HK-2 (cell line): Measurements from ENCODE around the gene GLDC.
"Not testable (repeated sequence)": the region's sequence is repeated elsewhere in the genome, so short reads cannot be mapped to it uniquely, and the experiment has no call there.

ENCODE experiments used
- DNase-seq: peaks from one replicate; pipeline ENCODE4 v3.0.0-alpha.2; 2018; ENCODE audit not compliant: unreplicated experiment

GLDC gene

DNA sequence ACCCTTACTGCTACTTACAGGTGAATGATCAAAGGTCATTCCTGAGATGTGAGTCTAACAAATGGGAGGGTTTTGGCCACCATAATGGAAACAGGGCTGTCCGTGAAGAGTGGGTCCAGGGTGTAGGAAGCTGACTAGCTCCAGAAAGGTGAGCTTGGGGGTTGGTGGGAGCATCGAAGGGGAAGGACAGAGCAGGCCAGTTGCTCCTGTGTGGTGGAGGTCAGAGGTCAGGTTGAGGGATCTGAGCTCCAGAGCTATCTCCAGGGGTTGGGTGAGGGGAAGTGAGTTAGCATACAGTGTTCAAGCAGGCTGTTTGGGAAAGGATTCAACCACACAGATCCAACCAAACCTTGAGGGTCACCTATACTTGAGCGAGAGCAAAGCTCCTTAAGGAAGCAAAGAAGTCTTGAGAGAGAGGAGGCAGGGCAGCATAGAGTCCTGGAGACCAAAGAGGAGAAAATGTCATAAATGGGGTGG lies 18.7 kb upstream of the GLDC start:
- DNase-seq: no peak

DNA sequence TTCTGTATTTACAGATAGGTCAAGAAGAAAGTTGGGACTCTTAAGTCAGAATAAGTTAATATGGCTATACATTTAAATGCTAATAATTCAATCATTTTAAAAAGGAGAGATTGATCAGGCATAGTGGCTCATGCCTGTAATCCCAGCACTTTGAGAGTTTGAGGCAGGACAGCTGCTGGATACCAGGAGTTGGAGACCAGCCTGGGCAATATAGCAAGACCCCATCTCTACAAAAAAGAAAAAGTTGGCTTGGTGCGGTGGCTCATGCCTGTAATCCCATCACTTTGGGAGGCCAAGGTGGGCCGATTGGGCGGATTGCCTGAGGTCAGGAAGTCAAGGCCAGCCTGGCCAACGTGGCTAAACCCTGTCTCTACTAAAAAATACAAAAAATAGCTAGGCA lies 15.0 kb upstream of the GLDC start:
- no peak for DNase-seq

DNA sequence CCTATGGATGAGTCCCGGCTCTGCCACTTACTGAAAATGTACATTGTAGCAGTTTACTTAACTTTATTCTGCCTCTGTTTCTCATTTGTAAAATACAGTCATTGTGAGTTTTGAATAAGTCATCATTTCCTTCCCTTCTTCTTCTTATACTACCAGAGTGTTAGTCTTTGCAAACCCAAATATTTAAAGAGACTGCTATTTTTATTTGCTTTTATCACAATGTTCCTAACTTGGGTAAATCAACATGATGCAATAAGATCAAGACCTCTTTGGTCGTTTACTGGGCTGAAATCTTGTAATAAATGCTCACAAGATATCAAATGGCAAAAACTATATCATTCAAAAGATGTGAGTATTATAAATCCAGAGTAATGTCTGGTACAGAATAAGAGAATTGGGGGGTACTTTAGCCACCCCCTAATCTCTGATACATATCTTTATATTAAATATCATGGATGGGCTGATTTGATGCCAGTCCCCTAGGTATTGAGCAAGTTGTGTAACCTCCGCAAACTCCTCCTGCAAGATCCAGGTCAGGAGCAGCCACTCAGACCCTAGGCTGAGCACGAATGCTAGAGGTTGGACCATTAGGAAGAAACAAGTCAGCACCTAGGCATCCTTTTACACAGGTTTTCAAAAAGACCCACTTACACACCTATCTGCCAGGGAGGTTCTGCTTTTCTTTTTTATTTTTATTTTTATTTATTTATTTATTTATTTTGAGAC lies 13.3 kb upstream of the GLDC start:
- no peak for DNase-seq

DNA sequence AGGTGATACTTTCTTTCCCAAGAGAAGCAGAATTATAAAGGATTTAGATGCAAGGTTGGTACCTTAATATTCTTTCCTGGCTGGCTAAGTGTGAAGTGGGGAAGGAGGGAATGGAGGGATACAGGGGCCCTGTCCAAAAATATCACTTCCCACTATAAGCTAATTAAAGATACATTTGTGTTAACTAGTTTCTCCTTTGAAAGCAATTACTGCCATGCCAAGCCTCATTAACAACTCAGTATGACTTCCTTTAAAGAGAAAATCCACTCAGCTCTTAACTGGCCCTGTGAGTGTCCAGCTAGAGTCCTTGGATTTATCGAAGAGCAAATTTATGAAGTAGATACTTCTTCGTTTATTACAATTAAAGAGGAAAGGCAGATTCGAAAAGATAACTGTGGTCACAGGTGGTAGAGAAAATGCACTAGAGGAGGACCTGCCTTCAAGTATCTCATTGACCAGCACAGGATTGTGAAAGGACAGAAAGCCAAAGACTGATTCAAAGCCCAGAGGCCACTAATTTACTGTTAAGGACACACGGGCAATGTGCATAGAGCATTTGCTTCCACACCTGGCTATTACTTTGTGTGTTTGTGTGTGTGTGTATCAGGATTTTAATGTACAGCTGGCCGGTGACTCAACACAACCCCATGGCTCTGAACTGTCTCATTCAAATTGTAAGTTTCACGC lies 11.2 kb upstream of the GLDC start:
- DNase-seq: no peak

DNA sequence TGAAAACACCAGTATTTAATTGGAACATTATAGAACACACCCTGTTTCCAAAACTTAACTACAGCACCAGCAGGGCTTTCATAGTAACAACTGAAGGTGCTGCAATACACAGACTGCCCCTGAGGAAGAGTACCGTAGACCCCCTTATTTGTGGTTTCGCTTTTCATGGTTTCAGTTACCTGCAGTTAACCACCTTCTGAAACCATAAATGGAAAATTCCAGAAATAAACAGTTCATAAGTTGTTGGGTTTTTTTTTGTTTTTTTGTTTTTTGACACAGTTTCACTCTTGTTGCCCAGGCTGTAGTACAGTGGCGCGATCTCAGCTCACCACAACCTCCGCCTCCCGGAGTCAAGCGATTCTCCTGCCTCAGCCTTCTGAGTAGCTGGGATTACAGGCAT lies 9.5 kb upstream of the GLDC start:
- DNase-seq: no peak

DNA sequence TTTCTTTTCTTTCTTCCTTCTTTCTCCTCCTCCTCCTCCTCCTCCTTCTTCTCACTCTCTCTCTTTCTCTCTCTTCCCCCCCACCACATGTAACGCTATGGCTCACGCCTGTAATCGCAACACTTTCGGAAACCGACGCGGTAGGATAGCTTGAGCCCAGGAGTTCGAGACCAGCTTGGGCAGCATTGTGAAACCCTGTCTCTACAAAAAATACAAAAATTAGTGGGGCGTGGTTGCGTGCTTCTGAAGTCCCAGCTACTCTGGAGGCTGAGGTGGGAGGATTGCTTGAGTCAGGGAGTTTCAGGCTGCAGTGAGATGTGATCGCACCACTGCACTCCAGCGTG lies 736 bp upstream of the GLDC start:
- DNase-seq: peak; percentile 15

DNA sequence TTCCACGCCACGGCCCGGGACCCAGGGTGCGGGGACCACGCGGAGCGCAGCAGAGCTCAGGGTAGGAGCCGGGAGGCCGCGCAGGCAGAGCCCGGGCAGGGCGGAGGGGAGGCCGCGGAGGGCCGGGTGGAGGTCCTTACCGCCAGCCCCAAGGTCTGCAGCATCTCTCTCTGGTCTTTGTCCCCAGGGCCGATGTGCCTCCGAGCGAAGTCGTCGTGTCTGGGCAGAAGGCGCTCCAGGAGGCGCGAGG lies 499 bp downstream of the GLDC start:
- DNase-seq: peak; percentile 27

DNA sequence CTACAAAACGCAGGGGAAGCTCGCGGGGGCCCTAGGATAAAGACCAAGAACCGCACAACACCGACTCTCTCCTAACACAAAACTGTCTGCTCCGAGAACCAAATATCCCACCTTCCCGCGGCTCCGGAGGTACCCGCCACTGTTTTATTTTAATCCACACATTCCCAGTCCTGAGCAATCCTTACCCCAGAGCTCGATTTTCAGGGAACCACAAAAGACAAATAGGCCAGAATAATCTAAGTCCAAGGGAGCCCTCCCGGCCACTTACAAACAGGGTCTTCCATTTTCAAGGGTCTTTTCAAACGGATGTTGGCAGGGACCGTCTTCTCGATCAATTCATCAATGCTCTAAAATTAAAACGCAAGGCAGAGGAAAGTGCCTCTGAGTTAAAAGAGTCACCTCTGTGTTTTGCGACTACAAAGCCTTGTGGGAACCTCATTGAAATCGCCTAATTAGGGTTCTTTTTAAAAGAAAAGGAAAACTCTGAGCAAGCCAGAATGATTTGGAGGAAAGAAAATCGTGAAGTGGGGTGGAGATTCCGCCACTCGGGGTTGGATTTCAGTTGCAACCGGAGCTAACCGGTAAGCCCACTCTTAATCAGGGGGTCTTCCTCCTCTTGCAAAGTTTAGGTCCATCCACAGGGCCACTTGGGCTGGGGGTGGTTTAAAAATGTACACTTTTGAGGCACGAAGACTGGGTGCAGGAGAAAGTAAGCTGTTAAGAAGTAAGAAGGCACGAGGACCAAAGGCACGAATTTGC lies 1.0 kb downstream of the GLDC start:
- no peak for DNase-seq

DNA sequence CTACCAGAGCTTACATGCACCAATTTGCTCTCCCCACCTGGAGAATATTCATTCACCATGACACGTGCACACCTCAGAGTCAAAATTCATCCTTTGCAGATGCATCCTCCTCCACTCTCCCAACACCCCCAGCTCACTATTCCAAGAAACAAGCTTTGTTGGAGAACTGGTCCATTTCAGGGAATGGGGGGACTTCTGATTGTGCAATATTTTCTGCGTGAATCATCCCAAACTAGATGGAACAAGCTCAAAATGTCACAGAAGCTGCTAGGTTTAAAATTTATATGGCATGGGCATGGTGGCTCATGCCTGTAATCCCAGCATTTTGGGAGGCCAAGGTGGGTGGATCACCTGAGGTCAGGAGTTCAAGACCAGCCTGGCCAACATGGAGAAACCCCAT lies 3.6 kb downstream of the GLDC start:
- no peak for DNase-seq

DNA sequence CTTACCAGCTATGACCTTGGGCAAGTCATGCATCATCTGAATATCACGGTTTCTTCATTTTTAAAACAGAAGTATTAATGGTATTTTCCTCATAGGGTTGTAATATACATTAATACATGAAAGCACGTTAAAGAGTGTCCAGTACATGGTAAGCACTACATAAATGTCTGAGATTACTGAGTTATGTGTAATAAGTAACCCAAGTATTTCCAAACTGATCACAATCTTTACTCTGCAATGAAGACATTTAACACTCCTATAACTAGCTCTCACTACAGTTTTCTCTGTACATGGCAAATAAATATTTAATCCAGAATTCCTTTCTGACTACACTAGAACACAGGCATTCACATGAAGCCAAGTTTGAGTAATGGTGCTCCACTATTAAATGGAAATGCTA lies 4.0 kb downstream of the GLDC start:
- no peak for DNase-seq

DNA sequence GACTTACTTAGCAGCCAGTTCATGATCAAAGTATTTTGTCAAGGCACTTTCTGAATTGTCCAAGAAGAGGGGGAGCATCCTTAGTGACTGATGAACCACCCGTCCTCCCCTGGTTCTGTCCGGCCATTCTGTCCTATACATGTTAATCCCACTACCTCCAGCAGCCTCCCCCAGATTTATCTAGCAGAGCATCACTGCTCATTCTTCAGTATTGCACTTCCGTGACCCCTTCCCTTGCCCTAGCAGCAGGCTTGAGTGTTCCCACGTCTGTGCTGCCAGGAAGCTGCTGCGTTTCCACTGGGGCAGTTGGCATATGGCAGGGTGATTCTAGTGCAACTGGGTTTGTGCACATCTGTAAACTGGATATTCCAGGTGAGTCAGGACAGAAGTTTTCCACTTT lies 4.5 kb downstream of the GLDC start:
- no peak for DNase-seq

DNA sequence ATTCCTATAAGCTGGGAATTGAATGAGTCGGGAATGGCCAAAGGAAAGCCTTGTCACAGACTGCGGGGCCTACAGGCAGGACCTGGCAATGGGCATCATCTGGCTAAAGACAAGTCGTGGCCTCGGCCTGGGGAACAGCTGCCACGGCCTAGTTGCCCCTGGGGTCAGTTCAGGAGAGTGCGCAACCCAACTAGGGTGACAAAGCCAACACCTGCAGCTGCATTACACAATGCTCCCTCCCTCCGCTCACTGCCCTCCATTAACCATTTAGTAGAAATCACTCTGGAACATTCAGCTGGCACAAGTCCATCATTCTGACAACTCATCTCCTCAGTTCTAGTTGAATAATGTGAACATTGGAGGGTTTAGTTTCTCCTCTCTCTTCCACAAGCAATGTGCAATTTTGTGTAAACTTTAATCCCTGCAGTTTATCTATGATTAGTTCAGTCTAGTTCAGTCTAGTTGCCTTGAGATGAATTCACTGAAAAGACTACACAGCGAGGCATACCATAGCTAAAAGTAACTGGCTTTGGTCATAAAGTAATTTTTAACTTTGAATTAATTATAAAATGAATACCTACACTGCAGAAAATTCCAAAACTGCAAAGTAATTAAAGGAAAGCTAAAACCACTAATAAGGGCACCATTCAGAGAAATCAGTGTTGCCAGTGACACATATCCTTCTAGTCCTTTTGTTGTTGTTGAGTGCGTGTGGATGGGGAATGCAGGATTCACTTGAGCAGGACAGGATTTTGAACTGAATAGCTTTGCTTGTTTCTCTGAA lies 5.1 kb downstream of the GLDC start:
- no peak for DNase-seq

DNA sequence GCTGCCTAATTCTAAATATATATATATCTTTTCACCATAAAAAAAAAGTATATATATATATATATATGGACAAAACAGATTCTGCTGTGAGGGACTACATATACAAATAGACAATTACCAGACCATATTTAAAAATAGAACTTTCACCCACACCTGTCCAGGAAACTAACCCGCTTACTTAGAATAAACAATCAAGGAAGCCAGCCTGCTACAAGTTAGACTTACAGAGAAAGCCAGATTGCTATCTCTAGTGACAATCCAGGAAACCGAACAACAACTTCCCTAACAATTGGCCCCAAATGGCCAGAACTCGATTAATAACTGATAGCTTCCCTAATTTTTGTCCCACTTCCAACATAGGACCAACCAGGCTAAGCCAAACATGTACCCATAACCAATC lies 5.9 kb downstream of the GLDC start:
- no peak for DNase-seq

DNA sequence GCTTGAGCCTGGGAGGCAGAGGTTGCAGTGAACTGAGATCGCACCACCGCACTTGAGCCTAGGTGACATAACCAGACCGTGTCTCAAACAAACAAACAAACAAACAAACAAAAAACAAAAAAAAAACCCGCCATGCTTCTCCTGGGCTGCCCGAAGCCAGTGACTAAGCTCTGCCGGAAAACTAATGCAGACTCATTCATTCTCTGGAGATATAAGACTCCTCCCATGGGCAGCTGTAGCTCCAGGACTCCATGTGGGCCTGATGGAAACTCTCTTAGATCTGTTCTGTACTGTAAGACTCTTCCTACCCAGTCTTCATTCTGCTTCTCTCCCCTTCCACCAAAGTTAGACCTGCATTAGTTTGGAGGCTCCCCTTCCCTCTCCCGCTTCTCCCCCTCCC lies 11.1 kb downstream of the GLDC start:
- no peak for DNase-seq

DNA sequence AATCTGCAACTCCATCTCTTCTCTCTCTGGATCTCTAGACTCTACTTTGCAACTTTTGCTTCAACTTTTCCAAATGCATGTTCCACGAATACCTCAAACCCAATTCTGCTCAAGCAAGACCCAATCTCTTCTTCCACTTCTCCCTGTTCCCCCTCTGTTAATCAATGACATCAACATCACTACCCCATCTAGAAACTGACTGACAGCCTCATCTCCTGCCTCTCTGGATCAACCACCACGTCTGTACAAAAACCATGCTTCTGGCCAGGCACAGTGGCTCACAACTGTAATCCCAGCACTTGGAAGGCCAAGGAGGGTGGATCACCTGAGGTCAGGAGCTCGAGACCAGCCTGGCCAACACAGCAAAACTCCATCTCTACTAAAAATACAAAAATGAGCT lies 12.2 kb downstream of the GLDC start:
- DNase-seq: no peak

DNA sequence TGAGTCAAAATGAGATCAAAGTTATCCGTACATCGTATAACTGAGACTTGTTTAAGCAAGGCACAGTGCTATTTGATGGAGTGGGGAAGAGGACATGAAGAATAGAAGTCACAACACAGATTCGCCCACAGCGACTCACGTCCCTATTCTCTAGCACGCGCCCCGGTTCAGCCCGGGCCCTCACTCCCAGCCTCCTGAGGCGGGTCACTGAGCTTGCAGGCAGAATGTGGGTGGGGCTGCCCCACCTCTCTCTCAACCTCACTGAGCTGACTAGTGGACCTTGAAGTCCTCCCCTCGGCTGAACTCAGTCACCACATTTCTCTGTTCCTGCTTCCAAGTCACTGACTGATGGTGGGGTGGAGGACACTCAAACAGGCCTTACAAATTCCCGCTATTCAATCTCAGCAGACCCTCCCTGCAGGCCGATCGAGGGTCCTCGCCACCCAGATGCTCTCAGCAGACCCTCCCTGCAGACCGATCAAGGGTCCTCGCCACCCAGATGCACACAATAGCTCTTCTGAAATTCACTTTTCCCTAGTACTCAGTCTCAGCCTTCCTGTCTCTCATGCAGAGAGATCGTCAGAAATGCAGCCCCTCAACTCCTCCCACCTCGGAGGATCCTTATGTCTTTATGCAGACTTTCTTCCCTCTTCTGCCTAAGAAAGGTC lies 12.9 kb downstream of the GLDC start:
- DNase-seq: peak; percentile 7

DNA sequence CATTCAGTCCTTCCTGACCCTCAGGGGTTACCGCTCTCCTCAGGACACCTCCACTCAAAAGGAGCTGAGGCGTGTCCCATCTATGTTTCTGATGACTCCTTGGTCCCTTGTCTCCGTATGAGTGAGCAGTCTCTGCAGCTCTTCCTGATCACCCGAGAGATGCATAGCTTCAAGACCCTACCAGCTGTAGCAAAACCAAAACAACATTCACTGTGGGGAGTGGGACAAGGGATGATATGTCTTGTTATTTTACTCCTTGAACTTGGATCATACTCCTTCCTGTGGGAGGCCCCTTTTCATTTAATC lies 14.4 kb downstream of the GLDC start:
- no peak for DNase-seq

DNA sequence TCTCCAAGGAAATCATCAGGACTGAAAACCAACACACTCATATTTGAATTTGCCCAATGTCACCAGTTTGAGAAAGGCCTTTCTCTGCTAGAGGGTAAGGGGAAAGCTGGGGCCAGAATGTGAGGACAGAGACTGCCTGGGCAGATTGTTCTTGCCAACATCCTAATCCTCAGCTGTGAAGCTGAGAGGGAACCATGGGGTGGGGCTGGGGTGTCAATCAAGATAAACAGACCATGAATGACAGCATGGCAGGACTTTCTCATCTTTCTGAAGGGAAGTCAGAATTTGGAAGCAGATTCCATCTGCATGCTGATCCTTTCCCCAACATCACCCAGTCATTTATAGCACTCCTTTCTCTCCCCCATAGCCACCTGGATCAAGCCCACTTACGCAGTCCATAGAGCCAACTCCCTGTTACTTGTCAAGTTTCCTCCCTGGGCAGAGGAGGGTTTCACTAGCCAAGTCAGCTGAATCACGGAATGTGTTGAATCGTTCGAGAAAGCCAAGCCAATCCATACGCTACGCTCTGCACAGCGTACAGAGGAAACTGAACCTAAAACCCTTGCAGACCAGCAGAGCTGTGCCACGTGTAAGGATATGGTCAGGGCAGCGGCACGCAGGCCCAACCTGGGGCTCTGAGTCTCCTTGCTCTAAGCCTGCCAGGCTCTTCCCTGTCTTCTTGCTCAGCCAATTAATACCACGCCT lies 14.9 kb downstream of the GLDC start:
- DNase-seq: no peak

DNA sequence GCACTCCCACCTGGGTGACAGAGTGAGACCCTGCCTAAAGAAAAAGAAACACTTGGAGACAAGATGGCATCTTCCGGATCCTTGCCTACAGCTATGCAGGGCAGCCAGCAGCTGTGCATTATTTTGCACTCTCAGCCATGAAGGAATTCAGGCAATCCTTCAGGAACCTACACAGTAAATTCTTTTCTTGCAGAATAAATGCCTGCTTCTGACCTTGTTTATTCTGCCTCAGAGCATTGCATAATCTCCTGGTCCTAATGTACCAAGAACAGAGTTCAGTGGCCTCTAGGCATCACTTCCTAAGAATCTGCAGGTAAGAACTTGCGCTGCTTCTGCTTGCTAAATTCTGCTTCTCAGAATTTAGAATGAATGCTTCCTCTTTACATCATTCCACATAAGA lies 16.8 kb downstream of the GLDC start:
- no peak for DNase-seq

DNA sequence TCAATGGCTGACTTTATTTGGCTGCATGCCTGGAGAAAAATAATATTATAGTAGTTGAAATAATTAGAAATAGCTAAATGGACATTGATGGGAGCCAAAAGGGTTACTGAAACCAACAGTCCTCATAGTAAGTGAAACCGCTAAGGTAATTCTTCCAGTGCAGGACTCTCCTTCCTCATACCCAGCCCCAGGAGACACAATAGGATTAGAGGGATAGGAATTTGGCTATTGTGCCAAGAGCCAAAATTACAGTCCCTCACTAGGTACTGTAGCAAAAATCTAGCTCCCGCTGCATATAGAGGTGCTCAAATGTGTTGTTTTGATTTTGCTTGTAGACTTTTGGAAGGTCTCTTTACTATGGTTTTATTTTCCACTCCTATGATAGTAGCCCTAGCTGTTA lies 20.2 kb downstream of the GLDC start:
- DNase-seq: no peak

DNA sequence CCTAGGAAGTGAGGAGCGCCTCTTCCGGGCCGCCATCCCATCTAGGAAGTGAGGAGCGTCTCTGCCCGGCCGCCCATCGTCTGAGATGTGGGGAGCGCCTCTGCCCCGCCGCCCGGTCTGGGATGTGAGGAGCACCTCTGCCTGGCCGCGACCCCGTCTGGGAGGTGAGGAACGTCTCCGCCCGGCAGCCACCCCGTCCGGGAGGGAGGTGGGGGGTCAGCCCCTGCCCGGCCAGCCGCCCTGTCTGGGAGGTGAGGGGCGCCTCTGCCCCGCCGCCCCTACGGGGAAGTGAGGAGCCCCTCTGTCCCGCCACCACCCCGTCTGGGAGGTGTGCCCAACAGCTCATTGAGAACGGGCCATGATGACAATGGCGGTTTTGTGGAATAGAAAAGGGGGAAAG lies 22.7 kb downstream of the GLDC start:
- DNase-seq: not testable (repeated sequence)

DNA sequence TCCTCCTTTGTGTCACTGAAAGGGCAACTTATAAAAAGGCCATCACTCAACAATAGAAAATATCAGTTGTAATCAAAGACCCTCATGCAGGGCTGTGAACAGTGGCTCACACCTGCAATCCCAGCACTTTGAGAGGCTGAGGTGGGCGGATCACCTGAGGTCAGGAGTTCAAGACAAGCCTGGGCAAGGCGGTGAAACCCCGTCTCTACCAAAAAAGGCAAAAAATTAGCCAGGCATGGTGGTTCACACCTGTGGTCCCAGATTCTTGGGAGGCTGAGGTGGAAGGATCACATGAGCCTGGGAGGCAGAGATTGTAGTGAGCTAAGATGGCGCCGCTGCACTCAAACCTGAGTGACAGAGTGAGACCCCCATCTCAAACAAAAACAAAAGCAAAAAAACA lies 24.7 kb downstream of the GLDC start:
- no peak for DNase-seq
